ENCODE measurements around the gene RASD2.

DNA sequence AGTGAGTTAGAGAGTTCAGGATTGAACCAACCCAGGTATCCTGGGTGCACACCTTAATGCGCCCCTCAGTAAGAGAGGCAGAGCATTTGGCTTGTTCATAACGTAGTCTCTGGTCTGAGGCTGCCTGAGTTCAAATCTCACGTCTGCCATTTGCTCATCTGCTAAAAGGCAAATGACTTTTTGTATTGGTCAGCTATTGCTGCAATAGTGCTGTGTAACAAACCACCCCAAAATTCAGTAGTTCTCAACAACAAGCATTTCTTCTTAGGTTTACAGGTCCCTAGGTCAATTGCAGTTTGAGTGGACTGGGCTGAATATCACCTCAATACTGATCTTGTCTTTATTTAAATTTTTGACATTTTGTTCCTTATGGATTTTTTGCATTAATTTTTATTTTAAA, 18.1 kb downstream of the RASD2 start:
- no peak for TF ChIP-seq POLR2A (IDR thresholded peaks at IDR 0.05)
- TF ChIP-seq, protein P1, sequence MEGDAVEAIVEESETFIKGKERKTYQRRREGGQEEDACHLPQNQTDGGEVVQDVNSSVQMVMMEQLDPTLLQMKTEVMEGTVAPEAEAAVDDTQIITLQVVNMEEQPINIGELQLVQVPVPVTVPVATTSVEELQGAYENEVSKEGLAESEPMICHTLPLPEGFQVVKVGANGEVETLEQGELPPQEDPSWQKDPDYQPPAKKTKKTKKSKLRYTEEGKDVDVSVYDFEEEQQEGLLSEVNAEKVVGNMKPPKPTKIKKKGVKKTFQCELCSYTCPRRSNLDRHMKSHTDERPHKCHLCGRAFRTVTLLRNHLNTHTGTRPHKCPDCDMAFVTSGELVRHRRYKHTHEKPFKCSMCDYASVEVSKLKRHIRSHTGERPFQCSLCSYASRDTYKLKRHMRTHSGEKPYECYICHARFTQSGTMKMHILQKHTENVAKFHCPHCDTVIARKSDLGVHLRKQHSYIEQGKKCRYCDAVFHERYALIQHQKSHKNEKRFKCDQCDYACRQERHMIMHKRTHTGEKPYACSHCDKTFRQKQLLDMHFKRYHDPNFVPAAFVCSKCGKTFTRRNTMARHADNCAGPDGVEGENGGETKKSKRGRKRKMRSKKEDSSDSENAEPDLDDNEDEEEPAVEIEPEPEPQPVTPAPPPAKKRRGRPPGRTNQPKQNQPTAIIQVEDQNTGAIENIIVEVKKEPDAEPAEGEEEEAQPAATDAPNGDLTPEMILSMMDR (IDR thresholded peaks at IDR 0.05), result no peak
- no peak for TF ChIP-seq EP300 (IDR thresholded peaks at IDR 0.05)
